Smooth muscle cell of the pulmonary artery (primary cell): ENCODE results near the gene IL17RB. TPM values are rescaled to one million over a fixed set of nuclear protein-coding genes. Genes with fewer than 3 reads are reported as not detected.

ENCODE experiments used
- total RNA-seq: library from RNA; depleted of rRNA; stranded (reverse); fragments of >200 nt; gene quantifications from 2 replicates; pipeline ENCODE4 v1.2.3, GENCODE V29; 2014

The IL17RB gene
- total RNA-seq = under 0.01 TPM in 1 of 2 replicates, not detected in the other

GRCh38 chr3:53846134-53846850, at the start of gene IL17RB, which contains the start of gene CHDH:
Gene IL17RB, plus strand, starts transcription at chr3:53846568. Its CDS starts 21 bp downstream, at chr3:53846589.
Gene CHDH, minus strand, starts transcription at chr3:53846419. Its CDS starts 22,411 bp downstream, at chr3:53824008.

GRCh38 chr3:53881691-53882593, 35.6 kb downstream of the IL17RB start, which contains the start of gene ACTR8:
Gene ACTR8, minus strand, starts transcription at chr3:53882152. Its CDS starts 51 bp downstream, at chr3:53882101.

GRCh38 chr3:53891497-53892285, 45.3 kb downstream of the IL17RB start, which contains the start of gene SELENOK:
Gene SELENOK, minus strand, starts transcription at chr3:53891859.

Other genes with a start within 250 kb of the IL17RB start
- 0.03 and 0.07 TPM in 2 replicates for gene CHDH, start 149 bp upstream of the IL17RB start, total RNA-seq
- 33.2 and 37.2 TPM in 2 replicates for gene ACTR8, start 35.6 kb downstream of the IL17RB start, total RNA-seq
- 12.7 and 14.5 TPM in 2 replicates for gene SELENOK, start 45.3 kb downstream of the IL17RB start, total RNA-seq